Measurements from ENCODE around the gene TFB2M. TPM values are rescaled to one million over a fixed set of nuclear protein-coding genes. Genes with fewer than 3 reads are reported as not detected.

Gene TFB2M
- polyA plus RNA-seq, 3 donors = 21.1 to 23.3 (median 21.2) TPM

Other genes with a start within 250 kb of the TFB2M start
- 10 to 100 TPM; 29.0 to 36.5 (median 32.0) TPM for gene SMYD3, start 59.0 kb downstream of the TFB2M start, polyA plus RNA-seq (ENCODE audit: insufficient read length in 3 of 3)
- 10 to 100 TPM; 22.0 to 24.7 (median 22.1) TPM for gene CNST, start 195 bp upstream of the TFB2M start, polyA plus RNA-seq (ENCODE audit: insufficient read length in 3 of 3)
- 10 to 100 TPM; 56.5 to 59.1 (median 58.0) TPM for gene SCCPDH, start 158.1 kb upstream of the TFB2M start, polyA plus RNA-seq (ENCODE audit: insufficient read length in 3 of 3)